Mucosa of descending colon (tissue), 3 donors: Measurements from ENCODE around the gene CCT6A. TPM values are rescaled to one million over a fixed set of nuclear protein-coding genes. Genes with fewer than 3 reads are reported as not detected.
"Not testable (repeated sequence)": the region's sequence is repeated elsewhere in the genome, so short reads cannot be mapped to it uniquely, and the experiment has no call there.

ENCODE experiments used
- ATAC-seq: fragments of 200-7000 bp; cut with Tn5 transposase; one replicate; pipeline ENCODE4 v1.9.1; 2020; ENCODE audit warnings: mild to moderate bottlenecking, moderate library complexity
- DNase-seq, 3 donors: peaks; one replicate each; pipeline ENCODE4 v3.0.0-alpha.2; 2020
- H3K36me3 ChIP-seq: fragments of 200-600 bp; one replicate; pipeline ENCODE4 v1.8.0; 2021; ENCODE audit warnings: low read depth, mild to moderate bottlenecking
- H3K4me1 ChIP-seq: fragments of 200-600 bp; one replicate; pipeline ENCODE4 v1.8.0; 2021; ENCODE audit warnings: low read depth, mild to moderate bottlenecking
- H3K4me3 ChIP-seq: fragments of 200-600 bp; one replicate; pipeline ENCODE4 v1.8.0; 2021; ENCODE audit warnings: mild to moderate bottlenecking
- H3K9me3 ChIP-seq: fragments of 200-600 bp; one replicate; pipeline ENCODE4 v1.8.0; 2021; ENCODE audit warnings: mild to moderate bottlenecking
- CTCF ChIP-seq: fragments of 200-600 bp; IDR thresholded peaks from one replicate; pipeline ENCODE4 v1.8.0; 2022; ENCODE audit warnings: antibody characterized with exemption, mild to moderate bottlenecking
- intact Hi-C, 2 donors: fragments of 100-400 bp; cut with DNase I in 1 of 2; cut with micrococcal nuclease in 1 of 2; formaldehyde crosslinking; loops; one replicate each; pipeline versions ENCODE4 v1.11.0 to v1.11.1; 2022; cut with DNase I, micrococcal nuclease
- total RNA-seq, 3 donors: library from RNA; stranded (reverse); fragmentation: NEBNext Ultra II Directional in 2 of 3; extraction: Animal tissue kit (Norgen Biotek cat#: 25700) in 2 of 3; gene quantifications; one replicate each; pipeline versions ENCODE4 v1.2.1 to v1.2.4, GENCODE V29; 2021 to 2023
- donor health status: DM: no; HTN: no; CAD: no; lungs with moderate emphysema.
- donor health status: DM: no; HTN: no; CAD: no.
- donor health status: DM: no; HTN: yes; CAD: no.

CCT6A gene
- total RNA-seq, 3 donors from 2014 or later, result 62.7 to 92.1 (median 83.4) TPM

- DNase-seq, result no peak
- intact Hi-C loops, result no loop called here
- peaks cover 5% of the 10 kb centered on the region for H3K4me1 ChIP-seq
- no peaks in the 10 kb centered on the region for H3K9me3 ChIP-seq
- no peak overlapping the region for H3K4me3 ChIP-seq
- ATAC-seq, result no peak
- no peaks in the 10 kb centered on the region for H3K36me3 ChIP-seq
- TF ChIP-seq CTCF, result no peak
These were observed 11.9 kb downstream of the CCT6A start for GRCh38 chr7:56063500-56063881.

GRCh38 chr7:56063882-56064625, 12.5 kb downstream of the CCT6A start, which contains the start of gene SUMF2:
SUMF2 (plus strand) TSS chr7:56064286; CDS start chr7:56064312, 26 bp downstream.
- Histone ChIP-seq H3K4me1 (peaks cover 5% of the 10 kb centered on the region), H3K36me3 (no peaks in the 10 kb centered on the region), H3K4me3 (peak within 1 kb of the TSS; percentile 93), H3K9me3 (no peaks in the 10 kb centered on the region)
- TF ChIP-seq CTCF, result no peak
- DNase-seq (peak; percentile 92 to 94 (median 93)), ATAC-seq (peak; percentile 99)
- intact Hi-C loops, result no loop called here

- H3K4me1 ChIP-seq, ATAC-seq, H3K4me3 ChIP-seq, DNase-seq, H3K36me3 ChIP-seq, H3K9me3 ChIP-seq, intact Hi-C loops: not testable (repeated sequence)
These were observed 14.8 kb downstream of the CCT6A start for GRCh38 chr7:56066376-56066775.

DNA sequence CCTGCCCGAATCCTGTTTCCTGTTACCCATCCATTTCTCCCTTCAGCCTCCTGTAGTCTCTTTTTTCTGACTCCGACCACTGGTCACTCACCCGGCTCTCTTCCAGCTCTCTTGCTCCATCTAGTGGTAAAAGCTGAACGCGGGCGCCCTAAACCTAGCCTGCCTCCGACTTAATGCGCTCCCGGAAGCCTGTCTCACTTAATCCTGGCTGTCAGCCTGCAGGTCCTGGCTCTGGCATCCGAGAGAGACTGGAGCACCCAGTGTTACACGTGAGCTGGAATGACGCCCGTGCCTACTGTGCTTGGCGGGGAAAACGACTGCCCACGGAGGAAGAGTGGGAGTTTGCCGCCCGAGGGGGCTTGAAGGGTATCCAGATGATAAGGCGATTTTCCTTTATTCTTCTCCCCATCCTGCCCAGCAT, 22.8 kb downstream of the CCT6A start:
- no peaks in the 10 kb centered on the region for H3K36me3 ChIP-seq
- no peaks in the 10 kb centered on the region for H3K9me3 ChIP-seq
- intact Hi-C loops, result loop anchor here (2.0 to 10.0 kb wide), 2 partner anchors 70 kb away; no protein-coding TSS in a partner anchor
- ATAC-seq (peak; percentile 99), DNase-seq (peak; percentile 79 to 90 (median 89))
- H3K4me3 ChIP-seq, result no peak overlapping the region
- peak; percentile 89 for TF ChIP-seq CTCF
- no peaks in the 10 kb centered on the region for H3K4me1 ChIP-seq

DNA sequence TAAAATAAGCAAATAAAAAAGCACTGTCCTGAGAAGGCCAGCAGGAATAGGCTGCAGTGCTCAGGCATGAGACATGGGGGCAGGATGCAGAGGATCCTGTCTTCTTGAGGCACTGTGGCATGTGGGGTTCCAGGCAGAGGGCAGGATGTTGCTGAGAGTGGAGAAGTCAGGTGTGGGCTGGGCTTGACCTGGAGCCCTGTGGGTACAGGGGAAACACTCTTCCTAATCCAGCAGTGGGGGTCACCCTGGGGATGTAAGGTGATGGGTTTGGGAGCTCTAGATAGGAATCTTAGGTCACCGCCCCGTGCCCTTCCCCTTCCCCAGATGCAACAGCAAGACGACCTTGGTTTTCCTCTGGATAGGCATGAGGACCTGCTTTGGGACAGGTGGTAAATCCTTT, 26.1 kb downstream of the CCT6A start:
- H3K4me3 ChIP-seq, result no peak overlapping the region
- ATAC-seq, result no peak
- no peaks in the 10 kb centered on the region for H3K9me3 ChIP-seq
- intact Hi-C loops, result loop anchor here in 1 of 2 donors (10.0 kb wide), 1 partner anchor 73 kb away; no protein-coding TSS in a partner anchor
- H3K4me1 ChIP-seq, result no peaks in the 10 kb centered on the region
- H3K36me3 ChIP-seq, result no peaks in the 10 kb centered on the region
- no peak for TF ChIP-seq CTCF
- no peak for DNase-seq

- no peak overlapping the region for H3K4me3 ChIP-seq
- intact Hi-C loops, result loop anchor here in 1 of 2 donors (10.0 kb wide), 1 partner anchor 73 kb away; no protein-coding TSS in a partner anchor
- ATAC-seq, result no peak
- TF ChIP-seq CTCF, result no peak
- no peaks in the 10 kb centered on the region for H3K9me3 ChIP-seq
- H3K36me3 ChIP-seq, result no peaks in the 10 kb centered on the region
- no peaks in the 10 kb centered on the region for H3K4me1 ChIP-seq
- no peak for DNase-seq
These were observed 26.6 kb downstream of the CCT6A start for GRCh38 chr7:56078196-56078595.
